Fibroblast of skin of scalp (primary cell): ENCODE data around the gene GAST. TPM values are rescaled to one million over a fixed set of nuclear protein-coding genes. Genes with fewer than 3 reads are reported as not detected.
"Not testable (repeated sequence)": the region's sequence is repeated elsewhere in the genome, so short reads cannot be mapped to it uniquely, and the experiment has no call there.

Experiments used
- DNase-seq: peaks from one replicate; pipeline ENCODE4 v3.0.0-alpha.2; 2013
- polyA plus RNA-seq, 2 experiments: library from polyadenylated mRNA; unstranded; fragments of 120-200 nt; gene quantifications; one replicate each; pipeline ENCODE4 v1.2.1, GENCODE V29; 2013; ENCODE audit not compliant: insufficient read length in 2 of 2

GAST gene
- not detected for polyA plus RNA-seq (2013, experiment 1 of 2; ENCODE audit: insufficient read length)
- not detected for polyA plus RNA-seq (2013, experiment 2 of 2; ENCODE audit: insufficient read length)

GRCh38 chr17:41711669-41712400 is at the start of gene GAST:
Gene GAST, plus strand, starts transcription at chr17:41712331. Its CDS starts 3,106 bp downstream, at chr17:41715437.
- DNase-seq: no peak

- no peak for DNase-seq
Measured at GRCh38 chr17:41663451-41664171, 48.5 kb upstream of the GAST start.

GRCh38 chr17:41664172-41664457 is 48.0 kb upstream of the GAST start:
- DNase-seq: no peak

GRCh38 chr17:41664587-41665565 is 47.3 kb upstream of the GAST start:
- no peak for DNase-seq

- DNase-seq: peak; percentile 83
Measured at GRCh38 chr17:41665566-41666236, 46.4 kb upstream of the GAST start.

- DNase-seq: peak; percentile 47
Measured at GRCh38 chr17:41666237-41666641, 45.9 kb upstream of the GAST start.

- peak; percentile 72 for DNase-seq
Measured at GRCh38 chr17:41666708-41667279, 45.3 kb upstream of the GAST start.

GRCh38 chr17:41667280-41668041 is 44.7 kb upstream of the GAST start:
- no peak for DNase-seq

GRCh38 chr17:41672153-41672552 is 40.0 kb upstream of the GAST start:
- no peak for DNase-seq

GRCh38 chr17:41675157-41676057 is 36.7 kb upstream of the GAST start:
- DNase-seq: not testable (repeated sequence)

GRCh38 chr17:41676058-41676419 is 36.1 kb upstream of the GAST start:
- DNase-seq: no peak

GRCh38 chr17:41678411-41678906 is 33.7 kb upstream of the GAST start:
- no peak for DNase-seq

GRCh38 chr17:41678907-41679739 is 33.0 kb upstream of the GAST start:
- peak; percentile 39 for DNase-seq

- DNase-seq: no peak
Measured at GRCh38 chr17:41679740-41680425, 32.2 kb upstream of the GAST start.

- no peak for DNase-seq
Measured at GRCh38 chr17:41680426-41681040, 31.6 kb upstream of the GAST start.

- DNase-seq: no peak
Measured at GRCh38 chr17:41681776-41682175, 30.4 kb upstream of the GAST start.

- DNase-seq: no peak
Measured at GRCh38 chr17:41682631-41683030, 29.5 kb upstream of the GAST start.
